ENCODE results near the gene RPL5. TPM values are rescaled to one million over a fixed set of nuclear protein-coding genes. Genes with fewer than 3 reads are reported as not detected.

RPL5 gene
- total and polyA plus RNA-seq, 2 of the 8 experiments (the other 6 are each of a cell fraction or from before 2014, with no cell fraction given): 1,506 to 2,034 TPM

DNA sequence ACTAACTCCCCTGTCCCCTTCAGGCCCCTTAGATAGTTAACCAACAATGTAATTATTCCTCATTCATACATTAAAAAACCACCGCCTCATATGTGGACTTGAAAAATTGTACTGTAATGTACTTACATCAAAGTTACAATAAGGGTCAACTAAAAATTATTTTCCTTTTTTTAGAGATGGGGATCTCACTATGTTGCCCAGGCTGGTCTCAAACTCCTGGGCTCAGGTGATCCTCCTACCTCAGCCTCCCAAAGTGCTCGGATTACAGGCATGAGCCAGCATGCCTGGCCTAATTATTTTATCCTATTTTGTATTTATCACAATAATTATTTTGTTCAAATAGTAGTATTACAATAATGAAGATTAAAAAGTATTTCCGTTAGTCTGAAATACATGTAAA, 12.6 kb downstream of the RPL5 start (continued):
- TF ChIP-seq RAD21 (IDR thresholded peaks at IDR 0.05 in 1 of 2, conservative IDR thresholded peaks at IDR 0.05 in 1 of 2; ENCODE audit: low read depth in 2 of 2, low read length in 2 of 2) (no peak), NANOG (IDR thresholded peaks at IDR 0.05; ENCODE audit: insufficient read depth, low read depth, low read length, poor library complexity, severe bottlenecking) (no peak), BCL11A (IDR thresholded peaks at IDR 0.05; ENCODE audit: low read depth in 2 of 2, low read length in 2 of 2) (no peak), POU5F1 (IDR thresholded peaks at IDR 0.05; ENCODE audit: low read depth, low read length) (no peak)
